ENCODE results near the gene ANKEF1.
"Not testable (repeated sequence)": the region's sequence is repeated elsewhere in the genome, so short reads cannot be mapped to it uniquely, and the experiment has no call there.

Gene ANKEF1

DNA sequence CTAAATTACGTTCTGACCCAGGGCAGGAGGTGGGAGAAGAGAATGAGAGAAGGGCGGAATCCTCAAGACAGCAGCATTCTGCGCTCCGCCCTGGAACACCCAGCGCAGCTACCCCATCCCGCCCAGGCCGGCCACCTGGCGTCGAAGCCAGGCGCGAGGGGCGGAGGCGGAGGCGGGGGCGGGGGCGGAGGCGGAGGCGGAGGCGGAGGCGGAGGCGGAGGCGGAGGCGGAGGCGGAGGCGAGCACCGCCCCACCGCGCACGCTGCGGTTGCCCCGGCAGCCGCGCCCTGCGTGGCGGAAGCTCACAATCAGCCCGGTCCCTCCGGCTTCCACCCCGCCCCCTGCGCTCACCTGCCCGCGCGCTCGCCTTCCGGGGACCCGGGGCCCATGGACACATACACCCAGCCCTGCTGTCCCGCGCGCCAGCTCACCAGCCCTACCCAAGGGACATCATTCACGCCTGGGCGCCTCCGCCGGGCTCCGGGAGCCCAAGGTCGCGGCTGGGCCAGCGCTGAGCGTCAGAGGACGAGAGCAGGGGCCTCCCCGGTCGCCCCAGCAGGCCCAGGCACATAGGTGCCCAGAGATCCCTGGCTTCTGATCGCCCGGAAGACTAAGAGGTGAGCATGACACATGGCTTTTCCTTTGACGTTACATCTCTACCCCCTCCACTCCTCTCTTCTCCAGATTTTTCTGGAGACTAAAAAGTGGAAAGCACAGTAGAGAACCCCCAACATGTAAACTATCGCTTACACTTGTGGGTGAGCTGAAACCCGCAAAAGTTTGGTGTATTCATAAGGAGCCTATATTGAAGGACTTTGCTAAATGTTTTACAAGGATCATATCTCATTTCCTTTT, at the start of gene ANKEF1:
Gene ANKEF1, plus strand, starts transcription at position 271 of the 855 bp plus-strand sequence. CDS start 3,315 bp downstream, outside the sequence.
- peak; percentile 79 for DNase-seq

DNA sequence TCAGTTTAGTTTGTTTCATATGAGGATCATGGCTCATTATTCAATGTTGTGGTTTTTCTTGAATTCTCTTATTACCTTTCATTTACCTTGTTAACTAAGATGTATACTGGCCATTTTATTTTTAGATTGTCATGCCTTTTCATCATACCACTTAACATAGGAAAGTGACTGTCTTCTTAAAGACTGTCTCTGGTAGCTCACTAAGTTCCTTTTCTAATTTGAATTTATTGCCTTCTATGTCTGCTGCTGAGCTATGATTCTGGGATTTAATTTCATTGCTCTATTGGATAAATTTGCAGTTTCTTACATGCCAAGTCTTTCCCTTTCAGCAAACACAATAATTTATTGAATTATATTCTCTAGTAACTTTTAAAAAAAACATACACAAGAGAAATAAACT, 49.5 kb upstream of the ANKEF1 start:
- no peak for DNase-seq

DNA sequence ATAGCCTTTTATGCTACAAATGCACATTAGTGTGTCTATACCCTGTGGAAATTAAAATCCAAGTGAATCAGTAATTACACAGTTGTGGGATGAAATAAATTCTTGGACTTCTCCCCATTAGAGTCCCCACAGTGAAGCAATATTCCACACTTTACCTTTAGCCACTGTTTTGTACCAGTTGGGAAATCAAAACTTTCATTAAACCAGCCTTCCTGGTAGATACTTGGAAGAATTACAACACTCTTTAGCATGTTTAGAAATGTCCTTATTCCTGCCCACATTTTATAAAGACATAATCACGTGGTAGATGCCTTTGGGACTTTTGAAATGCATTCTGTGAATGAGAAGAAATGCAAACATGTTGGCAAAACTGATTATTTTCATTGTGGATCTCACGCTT, 49.0 kb upstream of the ANKEF1 start:
- no peak for DNase-seq

DNA sequence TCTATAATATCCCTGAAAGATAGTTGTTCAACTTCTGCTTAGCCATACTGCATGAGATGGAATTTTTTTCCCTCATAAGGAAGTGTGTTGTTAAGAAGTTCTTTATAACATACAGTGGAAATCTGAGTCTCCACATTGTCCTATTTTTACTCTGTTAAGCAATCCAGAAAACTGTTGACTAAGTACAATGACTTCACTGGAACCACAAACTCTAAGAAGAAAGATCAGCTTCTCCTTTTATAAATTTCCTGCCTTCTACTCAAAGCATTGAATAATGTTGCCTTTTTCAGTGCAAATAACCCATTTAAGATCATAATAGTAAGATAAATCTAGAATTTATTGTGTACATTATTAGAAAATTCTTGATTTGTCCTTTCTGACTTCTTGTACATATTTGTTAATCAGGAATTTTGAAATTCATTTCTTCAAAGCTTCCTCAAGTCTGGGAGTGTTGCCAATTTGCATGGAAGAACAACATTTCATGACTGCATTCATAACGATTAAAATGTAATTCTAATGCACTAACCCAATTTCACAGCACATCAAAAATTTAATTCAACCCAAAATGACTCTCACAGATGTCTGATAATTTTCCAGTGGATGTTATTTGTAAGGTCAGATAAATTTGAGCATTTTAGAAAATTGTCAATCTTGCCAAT, 45.6 kb upstream of the ANKEF1 start:
- no peak for DNase-seq

DNA sequence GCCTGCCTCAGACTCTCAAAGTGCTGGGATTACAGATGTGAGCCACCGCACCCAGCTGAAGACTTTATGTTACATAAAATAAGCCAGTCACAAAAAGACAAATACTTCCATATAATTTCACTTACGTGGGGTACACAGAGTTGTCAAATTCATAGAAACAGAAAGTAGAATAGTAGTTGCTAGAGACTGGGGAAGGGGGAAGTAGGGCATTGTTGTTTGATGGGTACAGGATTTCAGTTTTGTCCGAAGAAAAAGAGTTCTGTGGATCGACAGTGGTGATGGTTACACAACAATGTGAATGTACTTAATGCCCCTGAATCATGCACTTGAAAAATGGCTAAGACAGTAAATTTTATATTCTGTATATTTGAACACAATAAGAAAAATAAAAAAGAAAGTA, 41.6 kb upstream of the ANKEF1 start:
- DNase-seq = no peak

DNA sequence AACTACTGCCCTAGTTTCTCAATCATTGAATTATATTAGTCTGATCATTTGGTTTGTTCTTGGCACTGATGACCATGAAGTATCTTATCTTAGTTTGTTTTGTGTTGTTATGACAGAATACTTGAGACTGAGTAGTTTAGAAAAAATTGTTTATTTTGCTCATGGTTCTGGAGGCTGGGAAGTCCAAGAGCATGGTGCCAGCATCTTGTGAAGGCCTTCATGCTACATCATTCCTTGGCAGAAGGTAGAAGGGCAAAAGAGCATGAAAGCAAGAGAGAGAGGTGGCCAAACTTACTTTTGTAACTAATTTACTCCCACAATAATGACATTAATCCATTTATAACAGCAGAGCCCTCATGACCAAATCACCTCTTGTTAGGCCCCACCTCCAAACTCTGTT, 40.1 kb upstream of the ANKEF1 start:
- no peak for DNase-seq

DNA sequence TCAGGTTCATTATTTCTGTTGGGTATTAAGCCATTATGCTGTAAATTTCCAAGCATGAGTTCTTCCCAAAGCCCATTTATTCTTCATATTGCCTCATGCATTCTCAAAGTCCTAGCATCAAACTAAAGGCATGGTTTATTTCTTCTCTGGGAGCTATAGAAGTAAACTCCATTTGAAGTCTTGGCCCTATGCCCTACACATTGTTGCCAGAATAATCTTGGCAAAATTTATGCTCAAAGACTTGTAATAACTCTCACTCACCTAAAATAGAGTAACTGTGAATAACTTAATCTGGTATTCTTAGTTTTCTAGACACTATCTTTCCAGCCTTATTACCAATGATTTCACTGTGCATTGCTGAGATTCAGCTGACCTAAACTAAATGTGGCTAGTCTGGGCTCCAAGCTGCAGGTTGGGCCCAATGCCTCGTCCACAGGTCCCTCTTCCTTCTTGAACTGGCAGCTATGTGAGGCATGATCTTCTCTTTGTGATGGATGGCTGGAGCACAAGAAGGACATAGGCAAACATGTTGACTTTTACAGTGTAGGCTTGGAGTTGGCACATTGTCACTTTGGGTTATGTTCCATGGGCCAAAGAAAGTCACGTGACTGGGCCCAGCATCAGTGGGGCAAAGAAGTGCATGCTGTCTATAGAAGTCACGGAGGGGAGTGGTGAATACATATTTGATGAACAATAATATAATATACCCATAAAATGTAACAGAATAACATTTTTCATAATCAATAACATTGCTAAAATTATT, 39.1 kb upstream of the ANKEF1 start:
- DNase-seq = no peak

DNA sequence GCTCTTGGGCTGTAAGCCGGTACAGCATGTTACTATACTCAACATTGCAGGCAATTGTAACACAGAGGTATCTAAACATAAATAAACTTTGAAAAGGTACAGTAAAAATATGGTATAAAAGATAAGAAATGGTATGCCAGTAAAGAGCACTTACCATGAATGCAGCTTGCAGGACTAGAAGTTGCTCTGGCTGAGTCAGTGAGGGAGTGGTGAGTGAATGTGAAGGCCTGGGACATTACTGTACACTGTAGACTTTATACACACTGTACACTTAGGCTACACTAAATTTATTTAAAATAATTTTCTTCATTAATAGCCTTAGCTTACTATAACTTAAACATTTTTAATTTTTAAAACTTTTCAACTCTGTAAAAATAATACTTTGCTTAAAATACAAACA, 37.8 kb upstream of the ANKEF1 start:
- no peak for DNase-seq

DNA sequence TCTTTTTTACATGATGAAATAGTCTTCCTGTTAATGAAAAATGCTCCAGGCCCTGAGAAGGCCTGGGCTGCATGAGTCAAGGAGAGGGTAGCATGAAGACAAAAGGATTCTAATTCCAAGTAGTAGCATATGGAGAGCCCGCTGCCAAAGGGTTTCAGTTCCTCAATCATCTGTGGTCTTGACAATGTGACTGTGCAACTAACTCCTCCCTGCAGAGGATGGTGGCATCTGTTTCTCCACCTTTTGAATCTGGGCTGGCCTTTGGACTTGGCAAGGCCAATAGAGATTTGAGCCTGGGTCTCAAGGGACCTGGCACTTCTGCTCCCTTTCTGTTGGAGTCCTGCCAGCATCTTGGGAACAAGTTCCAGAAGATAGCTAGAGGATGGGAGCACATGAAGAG, 35.1 kb upstream of the ANKEF1 start:
- DNase-seq = no peak

DNA sequence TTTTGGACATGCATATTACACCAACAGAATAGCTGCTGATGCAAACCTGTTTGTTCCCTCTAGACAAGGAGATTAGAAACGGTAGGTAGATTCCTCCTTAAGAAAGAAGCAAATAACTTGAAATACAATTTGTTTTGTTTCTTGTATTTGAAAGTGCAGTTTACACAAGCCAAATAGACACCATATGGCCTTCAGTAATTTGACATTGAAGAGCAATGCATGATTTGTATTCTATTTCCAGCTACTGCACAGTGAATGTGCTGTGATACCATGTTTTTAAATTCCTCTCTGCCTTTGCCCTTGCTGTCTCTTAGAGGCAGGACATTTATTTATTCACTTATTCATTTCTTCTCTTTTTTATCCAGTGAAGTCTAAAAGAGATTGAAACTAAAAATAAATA, 31.9 kb upstream of the ANKEF1 start:
- DNase-seq = no peak

DNA sequence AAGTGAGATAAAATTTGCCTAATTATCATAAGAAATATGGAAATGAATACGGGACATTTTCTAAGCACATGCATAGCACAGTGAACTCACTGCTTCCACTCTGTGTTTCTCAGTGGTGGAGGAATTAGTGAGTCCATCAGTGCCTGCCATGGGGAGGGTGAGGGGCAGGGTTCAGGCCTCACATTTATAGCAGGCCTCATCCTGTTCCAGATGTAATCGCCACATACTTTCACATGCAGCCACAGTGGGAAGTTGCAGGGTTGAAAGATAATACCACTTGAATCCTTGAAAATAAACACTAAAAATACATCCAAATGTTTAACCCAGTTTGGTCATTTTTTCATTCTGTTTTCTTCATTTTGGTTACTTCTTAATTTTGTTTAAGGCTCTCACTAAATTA, 29.9 kb upstream of the ANKEF1 start:
- no peak for DNase-seq

DNA sequence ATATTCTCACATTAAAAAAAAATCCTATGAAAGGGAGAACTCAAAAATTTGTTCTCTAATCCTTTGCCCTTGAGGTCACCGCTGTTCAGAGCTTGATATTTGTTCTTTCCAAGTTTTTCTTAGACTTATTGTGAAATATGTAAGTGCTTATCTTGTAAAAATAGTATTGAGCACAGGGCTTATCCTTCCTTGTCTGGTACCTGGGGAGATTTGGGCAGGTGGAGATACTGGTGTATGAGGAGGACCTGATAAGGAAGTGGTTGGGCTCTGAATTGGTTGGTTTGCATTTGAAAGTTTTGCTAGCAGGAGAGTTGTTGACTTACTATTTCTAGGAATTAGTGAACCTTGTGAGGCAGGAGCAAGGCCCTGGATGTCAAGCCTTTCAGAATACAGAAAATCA, 28.9 kb upstream of the ANKEF1 start:
- DNase-seq = no peak

DNA sequence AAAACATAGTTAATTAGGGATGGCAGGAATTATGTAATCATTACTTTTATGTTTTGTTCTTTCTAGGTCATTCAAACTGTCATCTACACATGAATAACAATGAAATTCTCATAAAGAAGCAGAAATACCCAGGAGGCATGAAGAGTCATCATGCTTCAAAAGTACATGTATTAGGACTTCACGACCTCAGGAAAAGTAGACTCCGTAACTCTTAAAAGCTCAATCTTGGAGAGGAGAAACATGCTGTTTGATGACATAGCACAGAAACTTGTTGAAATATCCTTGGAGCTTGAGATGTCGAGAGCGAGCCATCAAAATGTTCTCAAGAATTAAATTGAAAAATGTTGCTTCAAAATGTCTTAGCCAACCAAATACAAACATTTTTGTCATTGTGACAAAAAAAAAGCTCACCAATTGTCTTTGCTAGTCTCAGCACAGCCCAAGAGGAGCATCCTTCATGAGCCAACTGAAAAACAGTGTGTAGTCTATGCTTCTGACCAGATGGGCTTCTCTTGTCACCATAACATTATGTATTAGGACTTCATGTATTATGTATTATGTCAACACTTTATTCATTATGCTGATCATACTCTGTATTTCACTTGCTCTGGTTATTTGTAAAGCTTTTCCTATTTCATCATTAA, 28.2 kb upstream of the ANKEF1 start:
- no peak for DNase-seq

DNA sequence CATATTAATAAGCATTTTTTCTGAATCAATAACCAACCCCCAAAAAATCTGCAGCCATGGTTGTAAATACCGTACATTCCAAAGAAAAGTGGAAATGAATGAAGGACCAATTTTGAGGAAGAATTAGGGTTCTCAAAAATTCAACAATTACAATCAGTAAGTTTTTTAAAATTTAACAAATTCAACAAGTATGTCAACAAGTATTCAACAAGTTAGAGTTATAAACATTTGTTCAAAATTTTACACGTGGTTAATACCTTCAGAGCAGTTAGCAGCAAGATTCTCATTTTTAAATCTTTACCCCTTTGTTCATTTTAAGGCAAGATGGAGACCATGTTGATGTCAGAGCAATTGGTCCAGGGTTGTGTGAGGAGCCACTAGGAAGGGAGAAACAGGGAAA, 27.6 kb upstream of the ANKEF1 start:
- no peak for DNase-seq

DNA sequence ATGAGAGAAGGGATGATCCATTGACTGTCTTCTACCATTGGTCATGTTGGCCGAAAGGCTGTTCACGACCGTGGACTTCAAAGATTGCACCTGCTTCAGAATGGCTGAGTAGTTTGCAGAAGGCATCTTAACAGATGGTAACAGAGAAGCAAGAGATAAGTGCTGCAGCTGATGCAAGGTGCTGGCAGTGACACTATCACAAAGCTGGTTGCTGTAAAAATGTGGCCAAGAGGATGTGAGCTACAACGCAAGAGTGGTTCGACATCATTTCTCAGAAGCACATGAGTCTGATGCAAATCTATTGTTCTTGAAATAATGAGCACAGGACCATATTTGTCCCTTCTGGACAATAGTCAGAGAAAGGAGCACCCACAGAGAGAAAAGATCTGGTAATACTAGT, 27.0 kb upstream of the ANKEF1 start:
- DNase-seq = no peak

DNA sequence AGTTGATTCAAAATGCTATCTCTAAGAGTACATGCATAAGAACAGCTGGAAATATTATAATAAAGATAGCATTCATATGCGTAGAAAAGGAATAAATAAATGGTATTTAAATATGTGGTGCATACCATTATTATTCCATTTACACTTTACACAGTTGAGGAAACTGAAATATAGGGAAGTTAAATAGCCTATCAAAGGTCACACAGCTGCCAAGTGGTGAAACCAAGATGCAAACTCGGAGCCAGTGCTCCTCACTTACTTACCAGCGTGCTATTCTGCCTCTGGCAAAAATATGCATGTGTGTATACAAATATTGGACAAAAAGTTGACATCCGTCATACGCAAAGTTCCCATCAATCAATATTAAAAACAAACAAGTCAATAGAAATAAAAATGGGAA, 22.3 kb upstream of the ANKEF1 start:
- DNase-seq = no peak

DNA sequence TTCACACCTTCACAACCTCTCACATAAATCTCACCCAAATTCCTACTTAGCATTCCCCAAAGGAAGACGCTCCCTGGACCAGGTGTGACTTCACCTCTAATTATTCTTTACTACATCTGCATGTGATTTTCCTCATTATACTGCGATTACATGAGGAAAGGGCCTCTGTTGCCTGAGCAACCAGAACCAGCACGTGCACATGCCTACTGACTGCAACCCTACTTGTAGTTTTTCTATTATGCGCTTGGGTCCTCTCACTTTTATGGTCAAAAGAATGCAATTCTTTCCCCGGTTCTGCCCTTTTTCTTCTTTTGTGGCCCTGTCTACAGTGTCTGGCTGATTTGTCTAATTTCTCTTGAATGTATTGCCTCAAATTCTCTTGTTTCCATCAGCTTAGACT, 20.4 kb upstream of the ANKEF1 start:
- DNase-seq = no peak

DNA sequence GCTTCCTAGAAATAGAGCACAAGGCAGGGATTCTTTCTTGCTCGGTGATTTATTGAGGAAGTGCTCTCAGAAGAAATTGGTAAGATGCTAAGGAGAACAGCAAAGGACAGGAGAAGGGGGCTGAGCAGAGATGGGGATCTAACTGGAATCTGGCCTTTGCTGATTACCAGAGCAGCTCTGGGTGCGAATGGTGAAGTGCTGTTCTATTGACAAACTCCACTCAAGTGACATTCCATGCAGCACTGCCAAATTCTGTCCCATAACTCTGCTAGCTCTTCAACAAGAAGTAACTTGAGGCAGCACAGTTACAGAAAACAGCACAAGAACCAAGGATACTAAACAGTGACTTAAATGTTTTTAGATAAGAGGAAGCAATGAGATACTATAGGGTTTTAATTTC, 13.8 kb upstream of the ANKEF1 start:
- DNase-seq = no peak

DNA sequence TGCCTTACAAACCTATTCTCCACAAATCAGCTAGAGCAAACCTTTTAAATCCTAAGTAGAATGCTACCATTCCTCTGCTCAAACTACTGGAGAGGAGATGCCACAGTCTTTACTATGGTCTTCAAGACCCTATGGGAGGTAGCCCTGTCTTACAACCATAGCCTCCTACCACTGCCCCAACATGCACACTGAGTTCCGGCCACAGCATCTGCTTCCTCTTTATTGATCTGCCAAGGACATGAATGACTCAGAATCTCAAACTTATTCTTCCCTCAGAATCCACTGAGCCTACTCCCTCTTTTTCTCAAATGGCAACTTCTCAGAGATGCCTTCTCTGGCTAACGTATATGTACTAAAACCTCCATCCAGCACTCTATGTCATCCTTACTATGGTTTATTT, 12.2 kb upstream of the ANKEF1 start:
- DNase-seq = no peak

DNA sequence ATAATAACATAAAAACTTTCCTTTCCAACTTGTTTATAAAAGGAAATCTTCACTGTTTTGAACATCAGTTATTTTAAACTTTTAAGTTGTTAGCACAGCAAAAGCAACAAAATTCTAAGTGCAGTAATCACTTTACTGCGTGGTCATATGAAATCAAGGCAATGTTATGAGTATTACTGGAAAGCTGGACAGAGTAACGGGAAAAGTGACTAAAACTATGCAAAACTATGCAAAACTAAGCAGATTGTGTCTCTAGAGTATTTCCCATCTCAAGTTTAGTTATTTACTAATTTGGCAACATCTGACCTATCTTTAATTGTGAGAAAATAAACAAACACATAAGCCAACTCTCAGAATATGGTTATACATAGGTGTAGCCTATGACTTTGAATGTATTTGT, 10.9 kb upstream of the ANKEF1 start:
- DNase-seq = no peak

DNA sequence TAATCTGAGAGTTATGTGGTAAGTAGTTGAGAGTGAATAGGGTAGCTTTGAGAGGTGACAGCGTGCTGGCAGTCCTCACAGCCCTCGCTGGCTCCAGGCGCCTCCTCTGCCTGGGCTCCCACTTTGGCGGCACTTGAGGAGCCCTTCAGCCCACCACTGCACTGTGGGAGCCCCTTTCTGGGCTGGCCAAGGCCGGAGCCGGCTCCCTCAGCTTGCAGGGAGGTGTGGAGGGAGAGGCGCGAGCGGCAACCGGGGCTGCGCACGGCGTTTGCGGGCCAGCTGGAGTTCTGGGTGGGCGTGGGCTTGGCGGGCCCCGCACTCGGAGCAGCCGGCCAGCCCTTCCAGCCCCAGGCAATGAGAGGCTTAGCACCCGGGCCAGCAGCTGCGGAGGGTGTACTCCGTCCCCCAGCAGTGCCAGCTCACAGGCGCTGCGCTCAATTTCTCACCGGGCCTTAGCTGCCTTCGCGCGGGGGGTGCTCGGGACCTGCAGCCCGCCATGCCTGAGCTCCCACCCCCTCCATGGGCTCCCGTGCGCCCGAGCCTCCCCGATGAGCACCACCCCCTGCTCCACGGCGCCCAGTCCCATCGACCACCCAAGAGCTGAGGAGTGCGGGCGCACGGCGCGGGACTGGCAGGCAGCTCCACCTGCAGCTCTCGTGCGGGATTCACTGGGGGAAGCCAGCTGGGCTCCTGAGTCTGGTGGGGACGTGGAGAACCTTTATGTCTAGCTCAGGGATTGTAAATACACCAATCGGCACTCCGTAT, 3.2 kb upstream of the ANKEF1 start:
- not testable (repeated sequence) for DNase-seq

DNA sequence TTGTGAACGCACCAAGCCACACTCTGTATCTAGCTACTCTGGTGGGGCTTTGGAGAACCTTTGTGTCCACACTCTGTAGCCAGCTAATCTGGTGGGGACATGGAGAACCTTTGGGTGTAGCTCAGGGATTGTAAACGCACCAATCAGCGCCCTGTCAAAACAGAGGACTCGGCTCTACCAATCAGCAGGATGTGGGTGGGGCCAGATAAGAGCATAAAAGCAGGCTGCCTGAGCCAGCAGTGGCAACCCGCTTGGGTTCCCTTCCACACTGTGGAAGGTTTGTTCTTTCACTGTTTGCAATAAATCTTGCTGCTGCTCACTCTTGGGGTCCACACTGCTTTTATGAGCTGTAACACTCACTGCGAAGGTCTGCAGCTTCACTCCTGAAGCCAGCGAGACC, 2.5 kb upstream of the ANKEF1 start:
- not testable (repeated sequence) for DNase-seq
